Measurements from ENCODE around the gene LGMN. TPM values are rescaled to one million over a fixed set of nuclear protein-coding genes. Genes with fewer than 3 reads are reported as not detected.
A peak's percentile ranks its signal among the peaks of the same experiment; 100 is the strongest.

The LGMN gene
- total and polyA plus RNA-seq, 2 of the 8 experiments (the other 6 are each of a cell fraction or from before 2014, with no cell fraction given): 57.4 to 83.4 TPM

GRCh38 chr14:92759300-92759678 is 10.9 kb upstream of the LGMN start:
- ChIA-PET CTCF (ENCODE audit: partially characterized antibody) (interaction anchor here (1.4 kb wide), 1 partner anchor 10 kb away, joined by 4 read pairs; no protein-coding TSS in a partner anchor), POLR2A (ENCODE audit: partially characterized antibody) (interaction anchor here (1.2 kb wide), 1 partner anchor 11 kb away, joined by 9 read pairs; the partner anchor contains the start of gene LGMN)
- no peak overlapping the region for H2BK20ac ChIP-seq (ENCODE audit: low read length)
- no peak overlapping the region for H3K9ac ChIP-seq (replicated peaks in 1 of 4; ENCODE audit: extremely low read depth in 1 of 4, low read depth in 3 of 4, low read length in 3 of 4)
- no peak overlapping the region for H2BK15ac ChIP-seq (ENCODE audit: low read length)
- no peaks in the 10 kb centered on the region for H3K79me2 ChIP-seq (ENCODE audit: control insufficient read depth in 1 of 2, insufficient read depth in 2 of 2, low read length in 2 of 2)
- H3K79me1 ChIP-seq (ENCODE audit: low read depth, low read length): no peaks in the 10 kb centered on the region
- 79% methylated on average over 4 of the region's 4 CpGs; no CpG with 5 or more reads in 1 of the 2 experiments for WGBS, 2 experiments (ENCODE audit: extremely low coverage in 1 of 2, insufficient coverage in 1 of 2, insufficient read length in 1 of 2, insufficient replicate concordance in 2 of 2, low coverage in 1 of 2, low lambda C conversion rate in 2 of 2, missing lambda C conversion rate in 1 of 2)
- H4K8ac ChIP-seq (ENCODE audit: extremely low read depth, insufficient read depth, low read length): no peak overlapping the region
- no peak overlapping the region for H4K91ac ChIP-seq (replicated peaks; ENCODE audit: insufficient read length, low read length)
- no peak overlapping the region for H3K4me2 ChIP-seq (ENCODE audit: insufficient read depth in 1 of 2, low read depth in 2 of 2, low read length in 2 of 2)
- no peak overlapping the region for H2AK5ac ChIP-seq (ENCODE audit: low read depth, low read length)
- no peaks in the 10 kb centered on the region for H3K36me3 ChIP-seq (ENCODE audit: control insufficient read depth in 2 of 4, insufficient read depth in 4 of 4, low read length in 3 of 4)
- H4K20me1 ChIP-seq (replicated peaks in 1 of 2; ENCODE audit: control insufficient read depth in 1 of 2, insufficient read depth in 2 of 2, low read length in 2 of 2): no peaks in the 10 kb centered on the region
- no peak for DNase-seq (ENCODE audit: low read depth in 1 of 2, low spot score in 2 of 2)
- no peak overlapping the region for H3K27ac ChIP-seq (ENCODE audit: low read depth, low read length)
- H2BK5ac ChIP-seq (ENCODE audit: low read depth, low read length): no peak overlapping the region
- no peaks in the 10 kb centered on the region for H3K27me3 ChIP-seq (replicated peaks in 1 of 4; ENCODE audit: control insufficient read depth in 3 of 4, extremely low read depth in 1 of 4, insufficient read depth in 3 of 4, low read length in 3 of 4)
- FAIRE-seq: no peak
- H3K4me3 ChIP-seq (ENCODE audit: extremely low read depth in 1 of 4, insufficient read depth in 2 of 4, low read depth in 3 of 4, low read length in 4 of 4): no peak overlapping the region
- no peak overlapping the region for H2AFZ ChIP-seq (ENCODE audit: low read length)
- no peak overlapping the region for H3K4ac ChIP-seq (replicated peaks; ENCODE audit: insufficient read length, low read depth, low read length)
- H3K4me1 ChIP-seq (replicated peaks in 1 of 4; ENCODE audit: control insufficient read depth in 3 of 4, insufficient read depth in 4 of 4, low read length in 3 of 4): no peaks in the 10 kb centered on the region
- TF ChIP-seq CHD2 (IDR thresholded peaks at IDR 0.05; ENCODE audit: low read length) (no peak), TCF12 (IDR thresholded peaks at IDR 0.05; ENCODE audit: low read depth, low read length) (no peak), BRCA1 (IDR thresholded peaks at IDR 0.05; ENCODE audit: low read depth, low read length) (no peak), POLR2AphosphoS5 (IDR thresholded peaks at IDR 0.05; ENCODE audit: low read depth, low read length) (no peak), SP4 (IDR thresholded peaks at IDR 0.05; ENCODE audit: low read length) (no peak), SRF (IDR thresholded peaks at IDR 0.05; ENCODE audit: low read depth, low read length) (no peak), SIRT6 (IDR thresholded peaks at IDR 0.05; ENCODE audit: low read length) (no peak), TAF1 (IDR thresholded peaks at IDR 0.05; ENCODE audit: low read depth, low read length) (0 out of 2 replicates have a peak, but pooled peaks have one; percentile 32), TBP (IDR thresholded peaks at IDR 0.05; ENCODE audit: low read depth, low read length) (0 out of 2 replicates have a peak, but pooled peaks have one; percentile 22), RAD21 (IDR thresholded peaks at IDR 0.05 in 1 of 2, conservative IDR thresholded peaks at IDR 0.05 in 1 of 2; ENCODE audit: low read depth in 2 of 2, low read length in 2 of 2) (no peak), HDAC6 (IDR thresholded peaks at IDR 0.05; ENCODE audit: low read depth, low read length) (no peak)
- H3K14ac ChIP-seq (ENCODE audit: insufficient read length): no peak overlapping the region
- H3K56ac ChIP-seq (replicated peaks; ENCODE audit: insufficient read length, low read depth, low read length): no peak overlapping the region
- H2BK12ac ChIP-seq (ENCODE audit: low read depth, low read length): no peak overlapping the region
- no peak overlapping the region for H3K23ac ChIP-seq (ENCODE audit: insufficient read length)
- no peaks in the 10 kb centered on the region for H3K23me2 ChIP-seq (ENCODE audit: low read depth, low read length)
- no peak overlapping the region for H3K18ac ChIP-seq (ENCODE audit: extremely low read depth, low read length)
- no peak overlapping the region for H2BK120ac ChIP-seq (replicated peaks; ENCODE audit: low read depth, low read length)
- no peaks in the 10 kb centered on the region for H3K9me3 ChIP-seq (ENCODE audit: insufficient read depth in 2 of 2, low read depth in 1 of 2, low read length in 1 of 2)
- H4K5ac ChIP-seq (ENCODE audit: insufficient read length, low read depth, low read length): no peak overlapping the region

All from H1 (cell line).